ENCODE results near the gene OGFOD3. TPM values are rescaled to one million over a fixed set of nuclear protein-coding genes. Genes with fewer than 3 reads are reported as not detected.
A peak's percentile ranks its signal among the peaks of the same experiment; 100 is the strongest.

Gene OGFOD3
- total and polyA plus RNA-seq, 7 donors = 6.0 to 28.2 (median 19.3) TPM

- Histone ChIP-seq H3K4me3 (peak overlapping the region; percentile 22 to 52 (median 42)), H3K4me1 (peaks cover 0 to 28% (median 23%) of the 10 kb centered on the region in 4 donors), H3K9me3 (no peaks in the 10 kb centered on the region), H3K36me3 (no peaks in the 10 kb centered on the region), H3K27me3 (no peaks in the 10 kb centered on the region), H3K27ac (peak overlapping the region; percentile 77 to 82 (median 79))
- intact Hi-C loops (cut with DNase I) = loop anchor here (10.0 kb wide), 1 partner anchor 255 kb away; no protein-coding TSS in a partner anchor
- no peak for DNase-seq
- no peak for TF ChIP-seq POLR2A (IDR thresholded peaks at IDR 0.05)
- WGBS, 2 donors = 52 to 73% methylated on average over 10 of the region's 10 CpGs
Measured at GRCh38 chr17:82339634-82340580, 78.5 kb downstream of the OGFOD3 start.

Small RNA genes lying within 50 kb of the gene (small RNA-seq; reads per million reads assigned to genes)
- 0 reads per million in 3 donors for gene RF00019

Other genes with a start within 250 kb of the OGFOD3 start
- gene CCDC57, start 205.7 kb downstream of the OGFOD3 start, total RNA-seq = 10 to 100 TPM; 13.3 to 34.1 (median 20.8) TPM
- 10 to 100 TPM; 17.4 to 47.8 (median 25.4) TPM for gene CCDC57, start 205.7 kb downstream of the OGFOD3 start, polyA plus RNA-seq
- gene SLC16A3, start 189.5 kb downstream of the OGFOD3 start, total RNA-seq = 10 to 100 TPM in 3 of 4 donors, 1 to 10 TPM in 1; 9.6 to 19.7 (median 11.6) TPM
- gene SLC16A3, start 189.5 kb downstream of the OGFOD3 start, polyA plus RNA-seq = 100 to 1,000 TPM in 1 of 3 donors, 10 to 100 TPM in 2; 10.8 to 140 (median 37.9) TPM
- gene CSNK1D, start 144.9 kb downstream of the OGFOD3 start, total RNA-seq = 10 to 100 TPM; 45.1 to 61.2 (median 48.9) TPM
- gene CSNK1D, start 144.9 kb downstream of the OGFOD3 start, polyA plus RNA-seq = 100 to 1,000 TPM in 1 of 3 donors, 10 to 100 TPM in 2; 55.9 to 142 (median 86.2) TPM
- gene CD7, start 101.0 kb downstream of the OGFOD3 start, total RNA-seq = 1 to 10 TPM in 2 of 4 donors, not detected in 2; 2.8 to 4.3 TPM
- gene CD7, start 101.0 kb downstream of the OGFOD3 start, polyA plus RNA-seq = 10 to 100 TPM in 1 of 3 donors, 1 to 10 TPM in 1, under 1 TPM in 1; 0.60 to 38.3 (median 4.6) TPM
- gene SECTM1, start 84.8 kb downstream of the OGFOD3 start, total RNA-seq = 10 to 100 TPM in 2 of 4 donors, 1 to 10 TPM in 2; 8.4 to 56.9 (median 10.5) TPM
- gene SECTM1, start 84.8 kb downstream of the OGFOD3 start, polyA plus RNA-seq = 100 to 1,000 TPM in 1 of 3 donors, 10 to 100 TPM in 2; 64.3 to 105 (median 80.8) TPM
- not detected for gene TEX19, start 59.3 kb downstream of the OGFOD3 start, total RNA-seq
- gene TEX19, start 59.3 kb downstream of the OGFOD3 start, polyA plus RNA-seq = under 1 TPM in 1 of 3 donors, not detected in 2; 0.04 TPM
- not detected for gene UTS2R, start 46.8 kb downstream of the OGFOD3 start, total RNA-seq
- not detected for gene UTS2R, start 46.8 kb downstream of the OGFOD3 start, polyA plus RNA-seq
- 10 to 100 TPM; 15.8 to 42.9 (median 24.0) TPM for gene HEXD, start 239 bp downstream of the OGFOD3 start, total RNA-seq
- 10 to 100 TPM in 2 of 3 donors, 1 to 10 TPM in 1; 9.5 to 46.2 (median 16.2) TPM for gene HEXD, start 239 bp downstream of the OGFOD3 start, polyA plus RNA-seq
- 10 to 100 TPM; 22.8 to 76.6 (median 46.7) TPM for gene CYBC1, start 32.2 kb upstream of the OGFOD3 start, total RNA-seq
- 100 to 1,000 TPM in 1 of 3 donors, 10 to 100 TPM in 2; 25.8 to 116 (median 32.1) TPM for gene CYBC1, start 32.2 kb upstream of the OGFOD3 start, polyA plus RNA-seq
- 10 to 100 TPM; 34.6 to 50.4 (median 43.8) TPM for gene NARF, start 40.2 kb upstream of the OGFOD3 start, total RNA-seq
- 10 to 100 TPM; 29.4 to 65.8 (median 38.6) TPM for gene NARF, start 40.2 kb upstream of the OGFOD3 start, polyA plus RNA-seq
- 10 to 100 TPM; 29.3 to 56.8 (median 40.5) TPM for gene FOXK2, start 101.1 kb upstream of the OGFOD3 start, total RNA-seq
- gene FOXK2, start 101.1 kb upstream of the OGFOD3 start, polyA plus RNA-seq = 10 to 100 TPM; 10.2 to 26.2 (median 11.6) TPM
- gene WDR45B, start 229.9 kb upstream of the OGFOD3 start, total RNA-seq = 10 to 100 TPM; 51.7 to 67.0 (median 66.7) TPM
- gene WDR45B, start 229.9 kb upstream of the OGFOD3 start, polyA plus RNA-seq = 10 to 100 TPM; 62.5 to 70.1 (median 67.5) TPM